Activated CD8-positive, alpha-beta T cell treated with anti-CD3 and anti-CD28 coated beads for 36 hours (primary cell): ENCODE measurements around the gene FGF11. TPM values are rescaled to one million over a fixed set of nuclear protein-coding genes. Genes with fewer than 3 reads are reported as not detected.

ENCODE experiments used
- ATAC-seq: fragments of 200-7000 bp; cut with Tn5 transposase; one replicate; pipeline ENCODE4 v1.10.0; 2021; ENCODE audit warnings: mild to moderate bottlenecking, moderate library complexity
- CTCF ChIA-PET: fragments of 350-600 bp; sonication (Branson Sonifier 250); formaldehyde crosslinking; loops from one replicate; lab custom pipeline; 2021; ENCODE audit warnings: antibody characterized with exemption; lab: Charles Lee
- POLR2A ChIA-PET: fragments of 350-600 bp; sonication (Branson Sonifier 250); formaldehyde crosslinking; loops from one replicate; lab custom pipeline; 2021; ENCODE audit warnings: antibody characterized with exemption; lab: Charles Lee
- DNase-seq: peaks from one replicate; pipeline ENCODE4 v3.0.0-alpha.2; 2020
- H3K27ac Mint-ChIP-seq: one replicate; pipeline ENCODE4 v1.8.0; 2021; ENCODE audit warnings: mild to moderate bottlenecking, mixed read lengths
- H3K27me3 Mint-ChIP-seq: one replicate; pipeline ENCODE4 v1.8.0; 2021; ENCODE audit warnings: mixed read lengths
- H3K36me3 Mint-ChIP-seq: one replicate; pipeline ENCODE4 v1.8.0; 2021; ENCODE audit warnings: low read depth, mixed read lengths
- H3K4me1 Mint-ChIP-seq: one replicate; pipeline ENCODE4 v1.8.0; 2021; ENCODE audit warnings: low read depth, mixed read lengths
- H3K4me3 Mint-ChIP-seq: one replicate; pipeline ENCODE4 v1.8.0; 2021; ENCODE audit warnings: mild to moderate bottlenecking, moderate library complexity, mixed read lengths
- H3K9me3 Mint-ChIP-seq: one replicate; pipeline ENCODE4 v1.8.0; 2021; ENCODE audit warnings: mixed read lengths
- CTCF ChIP-seq: fragments of 200-600 bp; IDR thresholded peaks from one replicate; pipeline ENCODE4 v1.8.0; 2022; ENCODE audit warnings: antibody characterized with exemption, mild to moderate bottlenecking
- intact Hi-C: fragments of 100-400 bp; cut with micrococcal nuclease; formaldehyde crosslinking; loops from one replicate; pipeline ENCODE4 v1.10.0; 2022
- total RNA-seq, 2 experiments: library from RNA; stranded (reverse); gene quantifications; one replicate each; pipeline ENCODE4 v1.2.3, GENCODE V29; 2021

The FGF11 gene
- total RNA-seq: 10 to 100 TPM; 16.5 to 16.6 TPM

GRCh38 chr17:7439462-7440112, at the start of gene FGF11:
Gene FGF11 (plus strand): TSS chr17:7439512. CDS start chr17:7439621, 109 bp downstream.
- POLR2A ChIA-PET: interaction anchor here (1.2 to 8.8 kb wide), 5 partner anchors 13 to 248 kb away, joined by 3 to 83 read pairs (median 20); partner anchors contain the start of genes POLR2A and TP53
- peaks cover 21% of the 10 kb centered on the region for H3K36me3 Mint-ChIP-seq
- peak; percentile 15 for DNase-seq

GRCh38 chr17:7389924-7390910, 49.1 kb upstream of the FGF11 start:
- H3K4me3 Mint-ChIP-seq: no peak overlapping the region
- DNase-seq (no peak), ATAC-seq (no peak)
- H3K27me3 Mint-ChIP-seq: no peaks in the 10 kb centered on the region
- no peak overlapping the region for H3K27ac Mint-ChIP-seq
- CTCF ChIA-PET: interaction anchor here (1.4 to 2.2 kb wide), 3 partner anchors 35 to 170 kb away, joined by 5 to 10 read pairs (median 5); partner anchors contain the start of gene TMEM95
- TF ChIP-seq CTCF: no peak
- POLR2A ChIA-PET: interaction anchor here (1.1 to 1.5 kb wide), 4 partner anchors 10 to 96 kb away, joined by 3 to 6 read pairs (median 3); partner anchors contain the start of genes TMEM256 and TNK1
- intact Hi-C loops: no loop called here
- H3K4me1 Mint-ChIP-seq: peaks cover 27% of the 10 kb centered on the region
- no peaks in the 10 kb centered on the region for H3K9me3 Mint-ChIP-seq
- H3K36me3 Mint-ChIP-seq: peaks cover 32% of the 10 kb centered on the region

More at GRCh38 chr17:7439462-7440112, at the start of gene FGF11:
- Mint-ChIP-seq H3K4me3 (peak within 1 kb of the TSS; percentile 94), H3K9me3 (no peaks in the 10 kb centered on the region), H3K27ac (peak within 1 kb of the TSS; percentile 70), H3K27me3 (peaks cover 45% of the 10 kb centered on the region), H3K4me1 (peaks cover 31% of the 10 kb centered on the region)
- intact Hi-C loops: loop anchor here (5.0 kb wide), 3 partner anchors 43 to 123 kb away; partner anchors contain the start of genes KCTD11, POLR2A, SENP3 and SLC35G6
- CTCF ChIA-PET: interaction anchor here (0.7 to 2.0 kb wide), 5 partner anchors 15 to 83 kb away, joined by 3 to 12 read pairs (median 4); no protein-coding TSS in a partner anchor
- TF ChIP-seq CTCF: no peak
- no peak for ATAC-seq

GRCh38 chr17:7391307-7391706, 48.0 kb upstream of the FGF11 start:
- intact Hi-C loops: no loop called here
- ChIA-PET CTCF (no interaction called here), POLR2A (interaction anchor here (1.2 kb wide), 2 partner anchors 12 to 37 kb away, joined by 3 read pairs; partner anchors contain the start of gene TMEM256)
- DNase-seq: no peak
- Mint-ChIP-seq H3K27ac (peak overlapping the region; percentile 10), H3K27me3 (no peaks in the 10 kb centered on the region), H3K9me3 (no peaks in the 10 kb centered on the region), H3K4me1 (peaks cover 27% of the 10 kb centered on the region), H3K36me3 (peaks cover 32% of the 10 kb centered on the region), H3K4me3 (no peak overlapping the region)
- no peak for ATAC-seq
- TF ChIP-seq CTCF: no peak

GRCh38 chr17:7392696-7393612, 46.4 kb upstream of the FGF11 start:
- H3K36me3 Mint-ChIP-seq: peaks cover 32% of the 10 kb centered on the region
- ATAC-seq: no peak
- peak overlapping the region; percentile 97 for H3K4me3 Mint-ChIP-seq
- no peak for DNase-seq
- no peaks in the 10 kb centered on the region for H3K9me3 Mint-ChIP-seq
- ChIA-PET CTCF (interaction anchor here (1.2 to 2.4 kb wide), 4 partner anchors 9 to 168 kb away, joined by 3 to 9 read pairs (median 6); partner anchors contain the start of gene SENP3), POLR2A (interaction anchor here (0.9 to 2.5 kb wide), 3 partner anchors 8 to 91 kb away, joined by 3 to 11 read pairs (median 4); partner anchors contain the start of genes POLR2A and TMEM256)
- no peaks in the 10 kb centered on the region for H3K27me3 Mint-ChIP-seq
- intact Hi-C loops: no loop called here
- TF ChIP-seq CTCF: no peak
- peaks cover 27% of the 10 kb centered on the region for H3K4me1 Mint-ChIP-seq
- H3K27ac Mint-ChIP-seq: peak overlapping the region; percentile 63
